Liver (tissue), 9 donors: ENCODE results near the gene PITRM1. TPM values are rescaled to one million over a fixed set of nuclear protein-coding genes. Genes with fewer than 3 reads are reported as not detected.

Experiments used
- DNase-seq: peaks from one replicate; pipeline ENCODE4 v3.0.0-alpha.2; 2017; ENCODE audit warnings: low spot score
- H3K27ac ChIP-seq, 2 donors: one replicate each; pipeline ENCODE4 v1.7.0; 2013; ENCODE audit warnings: inconsistent platforms in 2 of 2, low read length in 2 of 2, control low read depth in 1 of 2, low read depth in 1 of 2, mild to moderate bottlenecking in 1 of 2
- H3K27me3 ChIP-seq, 4 donors: one replicate each; pipeline versions ENCODE4 v1.6.1 to v1.7.0; 2013; ENCODE audit warnings: low read length in 3 of 4, inconsistent platforms in 1 of 4, mild to moderate bottlenecking in 1 of 4, moderate library complexity in 1 of 4; ENCODE audit not compliant: control insufficient read depth in 4 of 4, insufficient read depth in 4 of 4
- H3K36me3 ChIP-seq, 4 donors: one replicate each; pipeline versions ENCODE4 v1.6.1 to v1.7.0; 2013; ENCODE audit warnings: low read length in 3 of 4, mild to moderate bottlenecking in 3 of 4, low read depth in 1 of 4, moderate library complexity in 1 of 4; ENCODE audit not compliant: control insufficient read depth in 4 of 4, insufficient read depth in 3 of 4
- H3K4me1 ChIP-seq, 4 donors: one replicate each; pipeline versions ENCODE4 v1.6.1 to v1.7.0; 2013; ENCODE audit warnings: low read length in 3 of 4, mild to moderate bottlenecking in 3 of 4, moderate library complexity in 1 of 4; ENCODE audit not compliant: control insufficient read depth in 4 of 4, insufficient read depth in 4 of 4
- H3K4me3 ChIP-seq, 3 donors: one replicate each; pipeline versions ENCODE4 v1.6.1 to v1.7.0; 2013; ENCODE audit warnings: low read length in 3 of 3, control low read depth in 1 of 3, low read depth in 1 of 3, mild to moderate bottlenecking in 1 of 3
- H3K9ac ChIP-seq, 2 donors: one replicate each; pipeline ENCODE4 v1.7.0; 2013; ENCODE audit warnings: low read length in 2 of 2, mild to moderate bottlenecking in 2 of 2, moderate library complexity in 2 of 2, control low read depth in 1 of 2, low read depth in 1 of 2
- H3K9me3 ChIP-seq, 4 donors: one replicate each; pipeline versions ENCODE4 v1.6.1 to v1.7.0; 2013; ENCODE audit warnings: low read length in 3 of 4; ENCODE audit not compliant: control insufficient read depth in 4 of 4
- EGR1 ChIP-seq, 2 donors: IDR thresholded peaks; 2 replicates each; pipeline ENCODE4 v1.6.1; 2016 to 2018; ENCODE audit warnings: antibody characterized with exemption in 2 of 2, low read depth in 2 of 2
- FOXA1 ChIP-seq: IDR thresholded peaks from 2 replicates; pipeline ENCODE4 v1.6.1; 2016; ENCODE audit warnings: antibody characterized with exemption
- FOXA2 ChIP-seq: IDR thresholded peaks from 2 replicates; pipeline ENCODE4 v1.6.1; 2016; ENCODE audit warnings: antibody characterized with exemption
- GABPA ChIP-seq, 2 donors: IDR thresholded peaks in 1 of 2; conservative IDR thresholded peaks in 1 of 2; 2 replicates each; pipeline ENCODE4 v1.6.1; 2016; ENCODE audit warnings: antibody characterized with exemption in 2 of 2, mild to moderate bottlenecking in 1 of 2, moderate library complexity in 1 of 2
- HNF4A ChIP-seq, 2 donors: conservative IDR thresholded peaks; 2 replicates each; pipeline ENCODE4 v1.6.1; 2016; ENCODE audit warnings: antibody characterized with exemption in 2 of 2, mild to moderate bottlenecking in 2 of 2
- HNF4G ChIP-seq: IDR thresholded peaks from 2 replicates; pipeline ENCODE4 v1.6.1; 2016; ENCODE audit warnings: antibody characterized with exemption
- JUND ChIP-seq, 2 donors: IDR thresholded peaks; 2 replicates each; pipeline ENCODE4 v1.6.1; 2016; ENCODE audit warnings: antibody characterized with exemption in 2 of 2
- NR2F2 ChIP-seq: IDR thresholded peaks from 2 replicates; pipeline ENCODE4 v1.6.1; 2016; ENCODE audit warnings: antibody characterized with exemption
- RAD21 ChIP-seq, 2 donors: IDR thresholded peaks; 2 replicates each; pipeline ENCODE4 v1.6.1; 2016; ENCODE audit warnings: antibody characterized with exemption in 2 of 2, mild to moderate bottlenecking in 2 of 2
- RXRA ChIP-seq, 2 donors: IDR thresholded peaks; 2 replicates each; pipeline ENCODE4 v1.6.1; 2017 to 2018; ENCODE audit warnings: antibody characterized with exemption in 2 of 2, mild to moderate bottlenecking in 1 of 2
- SP1 ChIP-seq: IDR thresholded peaks from 2 replicates; pipeline ENCODE4 v1.6.1; 2018; ENCODE audit warnings: antibody characterized with exemption, mild to moderate bottlenecking
- TAF1 ChIP-seq: conservative IDR thresholded peaks from 2 replicates; pipeline ENCODE4 v1.6.1; 2016; ENCODE audit warnings: antibody characterized with exemption, mild to moderate bottlenecking
- YY1 ChIP-seq: IDR thresholded peaks from 2 replicates; pipeline ENCODE4 v1.6.1; 2016; ENCODE audit warnings: antibody characterized with exemption, mild to moderate bottlenecking
- WGBS: extraction: QIAGEN DNeasy Blood & Tissue Kit; methylation state at CpG from one replicate; pipeline ENCODE4 v1.1.7; 2013; 5-methylcytosine and 5-hydroxymethylcytosine counted together
- polyA plus RNA-seq, 2 donors: library from polyadenylated mRNA; stranded (reverse) in 1 of 2; unstranded in 1 of 2; fragments of 200-250 nt in 1 of 2; fragments of >200 nt in 1 of 2; fragmentation: Nextera tagmentation in 1 of 2; extraction: Ambion mirVana in 1 of 2; gene quantifications; one replicate each; pipeline versions ENCODE4 v1.2.1 to v1.2.3, GENCODE V29; 2013 to 2015
- total RNA-seq, 2 donors: library from RNA; depleted of rRNA; stranded (reverse); fragments of >200 nt; gene quantifications; one replicate each; pipeline ENCODE4 v1.2.3, GENCODE V29; 2014
- TF ChIP-seq, protein P1 (sequence below): IDR thresholded peaks from 2 replicates; pipeline ENCODE4 v1.6.1; 2016; ENCODE audit warnings: antibody characterized with exemption, mild to moderate bottlenecking
- TF ChIP-seq, protein P2 (sequence below): IDR thresholded peaks from 2 replicates; pipeline ENCODE4 v1.6.1; 2016; ENCODE audit warnings: antibody characterized with exemption
- TF ChIP-seq, protein P3 (sequence below): fragments of 150-350 bp; IDR thresholded peaks from 2 replicates; pipeline ENCODE4 v1.5.1; 2017; ENCODE audit warnings: improper control_type of control experiment, low read depth, low read length; ENCODE audit not compliant: missing input control
- TF ChIP-seq, protein P4 (sequence below): IDR thresholded peaks from 2 replicates; pipeline ENCODE4 v1.6.1; 2016; ENCODE audit warnings: antibody characterized with exemption
- TF ChIP-seq, protein P5 (sequence below): IDR thresholded peaks from 2 replicates; pipeline ENCODE4 v1.6.1; 2016; ENCODE audit warnings: antibody characterized with exemption
- donor health status: healthy.
- donor health status: healthy.
- donor health status: healthy.
- donor health status: healthy.
- donor health status: healthy.

PITRM1 gene
- total and polyA plus RNA-seq, 4 donors: 21.1 to 43.1 (median 27.7) TPM

DNA sequence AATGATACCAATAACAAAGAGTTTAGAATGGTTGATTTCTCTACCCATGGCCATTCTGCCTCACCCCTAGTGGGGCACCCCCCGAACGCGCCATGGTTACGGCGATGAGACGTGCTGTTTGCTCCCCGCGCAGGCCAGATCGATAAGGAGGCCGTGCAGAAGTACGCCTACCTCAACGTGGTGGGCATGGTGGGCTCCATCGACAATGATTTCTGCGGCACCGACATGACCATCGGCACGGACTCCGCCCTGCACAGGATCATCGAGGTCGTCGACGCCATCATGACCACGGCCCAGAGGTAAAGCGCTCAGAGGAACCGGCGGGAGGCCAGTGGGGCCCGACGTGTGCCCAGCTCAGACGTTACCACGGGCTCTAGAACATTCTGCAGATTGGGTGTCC lies 68.9 kb downstream of the PITRM1 start:
- Histone ChIP-seq H3K9me3 (no peaks in the 10 kb centered on the region), H3K4me3 (no peak overlapping the region), H3K9ac (no peak overlapping the region), H3K27ac (no peak overlapping the region), H3K4me1 (peaks cover 0 to 15% (median 11%) of the 10 kb centered on the region in 4 donors), H3K36me3 (no peaks in the 10 kb centered on the region), H3K27me3 (no peaks in the 10 kb centered on the region)
- TF ChIP-seq, protein P1, sequence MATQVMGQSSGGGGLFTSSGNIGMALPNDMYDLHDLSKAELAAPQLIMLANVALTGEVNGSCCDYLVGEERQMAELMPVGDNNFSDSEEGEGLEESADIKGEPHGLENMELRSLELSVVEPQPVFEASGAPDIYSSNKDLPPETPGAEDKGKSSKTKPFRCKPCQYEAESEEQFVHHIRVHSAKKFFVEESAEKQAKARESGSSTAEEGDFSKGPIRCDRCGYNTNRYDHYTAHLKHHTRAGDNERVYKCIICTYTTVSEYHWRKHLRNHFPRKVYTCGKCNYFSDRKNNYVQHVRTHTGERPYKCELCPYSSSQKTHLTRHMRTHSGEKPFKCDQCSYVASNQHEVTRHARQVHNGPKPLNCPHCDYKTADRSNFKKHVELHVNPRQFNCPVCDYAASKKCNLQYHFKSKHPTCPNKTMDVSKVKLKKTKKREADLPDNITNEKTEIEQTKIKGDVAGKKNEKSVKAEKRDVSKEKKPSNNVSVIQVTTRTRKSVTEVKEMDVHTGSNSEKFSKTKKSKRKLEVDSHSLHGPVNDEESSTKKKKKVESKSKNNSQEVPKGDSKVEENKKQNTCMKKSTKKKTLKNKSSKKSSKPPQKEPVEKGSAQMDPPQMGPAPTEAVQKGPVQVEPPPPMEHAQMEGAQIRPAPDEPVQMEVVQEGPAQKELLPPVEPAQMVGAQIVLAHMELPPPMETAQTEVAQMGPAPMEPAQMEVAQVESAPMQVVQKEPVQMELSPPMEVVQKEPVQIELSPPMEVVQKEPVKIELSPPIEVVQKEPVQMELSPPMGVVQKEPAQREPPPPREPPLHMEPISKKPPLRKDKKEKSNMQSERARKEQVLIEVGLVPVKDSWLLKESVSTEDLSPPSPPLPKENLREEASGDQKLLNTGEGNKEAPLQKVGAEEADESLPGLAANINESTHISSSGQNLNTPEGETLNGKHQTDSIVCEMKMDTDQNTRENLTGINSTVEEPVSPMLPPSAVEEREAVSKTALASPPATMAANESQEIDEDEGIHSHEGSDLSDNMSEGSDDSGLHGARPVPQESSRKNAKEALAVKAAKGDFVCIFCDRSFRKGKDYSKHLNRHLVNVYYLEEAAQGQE: no peak
- TF ChIP-seq GABPA (IDR thresholded peaks at IDR 0.05 in 1 of 2, conservative IDR thresholded peaks at IDR 0.05 in 1 of 2) (no peak), TAF1 (no peak), HNF4A (conservative IDR thresholded peaks at IDR 0.05) (no peak), FOXA1 (no peak), HNF4G (no peak), JUND (IDR thresholded peaks at IDR 0.05) (no peak), RXRA (IDR thresholded peaks at IDR 0.05) (no peak), EGR1 (IDR thresholded peaks at IDR 0.05; ENCODE audit: low read depth in 2 of 2) (no peak)
- TF ChIP-seq, protein P2, sequence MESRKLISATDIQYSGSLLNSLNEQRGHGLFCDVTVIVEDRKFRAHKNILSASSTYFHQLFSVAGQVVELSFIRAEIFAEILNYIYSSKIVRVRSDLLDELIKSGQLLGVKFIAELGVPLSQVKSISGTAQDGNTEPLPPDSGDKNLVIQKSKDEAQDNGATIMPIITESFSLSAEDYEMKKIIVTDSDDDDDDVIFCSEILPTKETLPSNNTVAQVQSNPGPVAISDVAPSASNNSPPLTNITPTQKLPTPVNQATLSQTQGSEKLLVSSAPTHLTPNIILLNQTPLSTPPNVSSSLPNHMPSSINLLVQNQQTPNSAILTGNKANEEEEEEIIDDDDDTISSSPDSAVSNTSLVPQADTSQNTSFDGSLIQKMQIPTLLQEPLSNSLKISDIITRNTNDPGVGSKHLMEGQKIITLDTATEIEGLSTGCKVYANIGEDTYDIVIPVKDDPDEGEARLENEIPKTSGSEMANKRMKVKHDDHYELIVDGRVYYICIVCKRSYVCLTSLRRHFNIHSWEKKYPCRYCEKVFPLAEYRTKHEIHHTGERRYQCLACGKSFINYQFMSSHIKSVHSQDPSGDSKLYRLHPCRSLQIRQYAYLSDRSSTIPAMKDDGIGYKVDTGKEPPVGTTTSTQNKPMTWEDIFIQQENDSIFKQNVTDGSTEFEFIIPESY: no peak
- TF ChIP-seq, protein P3, sequence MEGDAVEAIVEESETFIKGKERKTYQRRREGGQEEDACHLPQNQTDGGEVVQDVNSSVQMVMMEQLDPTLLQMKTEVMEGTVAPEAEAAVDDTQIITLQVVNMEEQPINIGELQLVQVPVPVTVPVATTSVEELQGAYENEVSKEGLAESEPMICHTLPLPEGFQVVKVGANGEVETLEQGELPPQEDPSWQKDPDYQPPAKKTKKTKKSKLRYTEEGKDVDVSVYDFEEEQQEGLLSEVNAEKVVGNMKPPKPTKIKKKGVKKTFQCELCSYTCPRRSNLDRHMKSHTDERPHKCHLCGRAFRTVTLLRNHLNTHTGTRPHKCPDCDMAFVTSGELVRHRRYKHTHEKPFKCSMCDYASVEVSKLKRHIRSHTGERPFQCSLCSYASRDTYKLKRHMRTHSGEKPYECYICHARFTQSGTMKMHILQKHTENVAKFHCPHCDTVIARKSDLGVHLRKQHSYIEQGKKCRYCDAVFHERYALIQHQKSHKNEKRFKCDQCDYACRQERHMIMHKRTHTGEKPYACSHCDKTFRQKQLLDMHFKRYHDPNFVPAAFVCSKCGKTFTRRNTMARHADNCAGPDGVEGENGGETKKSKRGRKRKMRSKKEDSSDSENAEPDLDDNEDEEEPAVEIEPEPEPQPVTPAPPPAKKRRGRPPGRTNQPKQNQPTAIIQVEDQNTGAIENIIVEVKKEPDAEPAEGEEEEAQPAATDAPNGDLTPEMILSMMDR: no peak
- 96% methylated on average over 30 of the region's 30 CpGs for WGBS
- DNase-seq: no peak

DNA sequence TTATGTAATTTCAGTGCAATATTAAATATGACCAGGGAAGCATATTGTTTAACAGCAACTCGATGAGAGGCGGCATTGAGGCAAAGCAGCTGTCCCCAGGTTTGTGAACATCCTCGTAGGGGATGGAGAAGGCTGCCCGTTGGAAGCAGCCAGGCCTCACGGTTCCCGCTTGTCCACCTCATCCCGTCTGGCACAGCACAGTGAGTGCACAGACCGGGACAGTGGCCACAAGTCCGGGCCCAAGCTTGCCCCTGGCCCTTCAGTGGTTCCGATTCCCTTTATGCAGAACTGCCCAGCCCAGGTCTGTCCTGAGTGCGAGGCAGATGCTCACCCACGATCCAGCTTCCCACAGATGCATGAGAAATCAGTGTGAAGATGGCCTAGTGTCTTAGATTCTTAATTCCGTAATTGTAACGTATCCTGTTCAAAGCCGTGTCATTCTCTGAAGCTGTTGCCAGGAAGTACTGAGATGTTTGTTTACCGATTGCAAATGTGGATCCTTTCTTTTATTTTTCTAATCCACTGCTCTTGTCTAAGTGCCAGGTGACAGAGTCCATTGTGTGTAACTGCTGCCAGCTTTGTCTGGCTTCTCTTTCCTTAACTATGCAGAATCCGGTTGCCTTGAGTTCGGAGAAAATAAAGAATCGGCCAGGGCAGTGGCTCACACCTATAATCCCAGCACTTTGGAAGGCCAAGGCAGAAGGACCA lies 69.7 kb downstream of the PITRM1 start:
- H3K4me1 ChIP-seq: peaks cover 0 to 15% (median 11%) of the 10 kb centered on the region in 4 donors
- H3K9me3 ChIP-seq: no peaks in the 10 kb centered on the region
- DNase-seq: no peak
- H3K4me3 ChIP-seq: peak overlapping the region in 2 of 3 donors; percentile 30 to 34
- 57% methylated on average over 19 of the region's 19 CpGs for WGBS
- no peaks in the 10 kb centered on the region for H3K36me3 ChIP-seq
- no peak overlapping the region for H3K9ac ChIP-seq
- TF ChIP-seq RAD21 (IDR thresholded peaks at IDR 0.05) (no peak), HNF4G (peak; percentile 69), FOXA1 (no peak), EGR1 (IDR thresholded peaks at IDR 0.05; ENCODE audit: low read depth in 2 of 2) (no peak), RXRA (IDR thresholded peaks at IDR 0.05) (peak; percentile 10 to 51), TAF1 (no peak), FOXA2 (peak; percentile 25), YY1 (no peak), GABPA (IDR thresholded peaks at IDR 0.05 in 1 of 2, conservative IDR thresholded peaks at IDR 0.05 in 1 of 2) (no peak), SP1 (peak; percentile 80), JUND (IDR thresholded peaks at IDR 0.05) (peak in 1 of 2 donors; percentile 36), HNF4A (conservative IDR thresholded peaks at IDR 0.05) (peak; percentile 74 to 89), NR2F2 (no peak)
- TF ChIP-seq, protein P3: no peak
- TF ChIP-seq, protein P4, sequence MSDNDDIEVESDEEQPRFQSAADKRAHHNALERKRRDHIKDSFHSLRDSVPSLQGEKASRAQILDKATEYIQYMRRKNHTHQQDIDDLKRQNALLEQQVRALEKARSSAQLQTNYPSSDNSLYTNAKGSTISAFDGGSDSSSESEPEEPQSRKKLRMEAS: no peak
- TF ChIP-seq, protein P5, sequence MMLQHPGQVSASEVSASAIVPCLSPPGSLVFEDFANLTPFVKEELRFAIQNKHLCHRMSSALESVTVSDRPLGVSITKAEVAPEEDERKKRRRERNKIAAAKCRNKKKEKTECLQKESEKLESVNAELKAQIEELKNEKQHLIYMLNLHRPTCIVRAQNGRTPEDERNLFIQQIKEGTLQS: no peak
- TF ChIP-seq, protein P2: no peak
- H3K27me3 ChIP-seq: no peaks in the 10 kb centered on the region
- H3K27ac ChIP-seq: peak overlapping the region; percentile 85 to 98
